HEK293 (cell line): ENCODE data around the gene PRKD3.

ENCODE experiments used
- CTCF ChIA-PET: fragments of 350-600 bp; formaldehyde crosslinking; extraction: SDS; loops from one replicate; lab custom pipeline; 2021; ENCODE audit warnings: antibody characterized with exemption; lab: Yijun Ruan, JAX
- POLR2A ChIA-PET: fragments of 300-600 bp; formaldehyde crosslinking; extraction: SDS; loops from one replicate; lab custom pipeline; 2020; ENCODE audit warnings: antibody characterized with exemption, inconsistent platforms; lab: Yijun Ruan, JAX
- H3K27ac ChIP-seq: fragments of 200-500 bp; sonication (Bioruptor generic); 2 replicates; pipeline ENCODE4 v1.5.1; 2014; ENCODE audit warnings: low read depth, low read length, control low read depth, inconsistent platforms; ENCODE audit errors: extremely low read depth
- H3K36me3 ChIP-seq, 2 experiments: fragments of 200-500 bp in 1 of 2; sonication (Bioruptor generic) in 1 of 2; 1 replicate in 1 of 2; 2 replicates in 1 of 2; pipeline ENCODE4 v1.5.1; 2014 to 2017; ENCODE audit warnings: inconsistent platforms in 2 of 2, low read length in 2 of 2; ENCODE audit not compliant: control insufficient read depth in 2 of 2, insufficient read depth in 1 of 2
- H3K4me1 ChIP-seq: fragments of 200-500 bp; sonication (Bioruptor generic); 2 replicates; pipeline ENCODE4 v1.5.1; 2014; ENCODE audit warnings: mild to moderate bottlenecking, low read length, inconsistent platforms; ENCODE audit not compliant: control insufficient read depth, insufficient read depth
- H3K4me3 ChIP-seq: 2 replicates; pipeline ENCODE4 v1.5.1; 2011; ENCODE audit warnings: low read depth, mild to moderate bottlenecking, control low read depth, low read length, moderate library complexity
- H3K9me3 ChIP-seq: fragments of 200-500 bp; sonication (Bioruptor generic); 2 replicates; pipeline ENCODE4 v1.5.1; 2014; ENCODE audit warnings: low read depth, low read length, inconsistent platforms; ENCODE audit not compliant: control insufficient read depth, insufficient read depth
- IKZF3 ChIP-seq: fragments of 450-650 bp; IDR thresholded peaks from 2 replicates; pipeline ENCODE4 v1.5.0; 2018; ENCODE audit warnings: missing biosample characterization, mild to moderate bottlenecking, missing genetic modification characterization, moderate library complexity
- KLF1 ChIP-seq: fragments of 450-650 bp; formaldehyde crosslinking; IDR thresholded peaks from 2 replicates; pipeline ENCODE4 v1.5.1; 2016; ENCODE audit warnings: missing biosample characterization, missing genetic modification characterization
- MEIS1 ChIP-seq: sonication (generic); formaldehyde crosslinking; IDR thresholded peaks from 2 replicates; pipeline ENCODE4 v1.8.1; 2022; ENCODE audit warnings: missing genetic modification reagents, mild to moderate bottlenecking, borderline replicate concordance
- OSR2 ChIP-seq: fragments of 450-650 bp; formaldehyde crosslinking; IDR thresholded peaks from 2 replicates; pipeline ENCODE4 v1.5.1; 2016; ENCODE audit warnings: missing biosample characterization, missing genetic modification characterization
- PRDM1 ChIP-seq: fragments of 450-650 bp; formaldehyde crosslinking; IDR thresholded peaks from 2 replicates; pipeline ENCODE4; 2016; ENCODE audit warnings: missing biosample characterization, missing genetic modification characterization
- PRDM10 ChIP-seq: fragments of 450-650 bp; formaldehyde crosslinking; IDR thresholded peaks from 2 replicates; pipeline ENCODE4 v1.5.1; 2016; ENCODE audit warnings: missing biosample characterization, missing genetic modification characterization
- SETDB1 ChIP-seq: IDR thresholded peaks from one replicate; pipeline ENCODE4 v1.6.1; 2017; ENCODE audit warnings: mild to moderate bottlenecking, low read length, moderate library complexity, mixed read lengths; ENCODE audit not compliant: insufficient read length
- SP3 ChIP-seq: fragments of 450-650 bp; formaldehyde crosslinking; IDR thresholded peaks from 2 replicates; pipeline ENCODE4 v1.5.1; 2016; ENCODE audit warnings: missing biosample characterization, missing genetic modification characterization
- TRIM28 ChIP-seq: IDR thresholded peaks from 2 replicates; pipeline ENCODE4 v1.6.1; 2011; ENCODE audit warnings: low read length, control low read depth, borderline replicate concordance
- YY2 ChIP-seq: fragments of 450-650 bp; formaldehyde crosslinking; IDR thresholded peaks from 2 replicates; pipeline ENCODE4 v1.5.1; 2016; ENCODE audit warnings: missing biosample characterization, missing genetic modification characterization
- ZBTB1 ChIP-seq: fragments of 450-650 bp; formaldehyde crosslinking; IDR thresholded peaks from 2 replicates; pipeline ENCODE4 v1.5.1; 2016; ENCODE audit warnings: missing biosample characterization, missing genetic modification characterization
- ZBTB17 ChIP-seq: fragments of 450-650 bp; formaldehyde crosslinking; IDR thresholded peaks from 2 replicates; pipeline ENCODE4 v1.5.1; 2016; ENCODE audit warnings: missing biosample characterization, missing genetic modification characterization
- ZBTB6 ChIP-seq: fragments of 450-650 bp; formaldehyde crosslinking; IDR thresholded peaks from 2 replicates; pipeline ENCODE4 v1.5.1; 2017; ENCODE audit warnings: missing biosample characterization, missing genetic modification characterization
- ZNF174 ChIP-seq: fragments of 450-650 bp; formaldehyde crosslinking; IDR thresholded peaks from 2 replicates; pipeline ENCODE4 v1.5.0; 2017; ENCODE audit warnings: missing biosample characterization, mild to moderate bottlenecking, missing genetic modification characterization
- ZNF24 ChIP-seq: fragments of 450-650 bp; formaldehyde crosslinking; IDR thresholded peaks from 2 replicates; pipeline ENCODE4 v1.5.1; 2016; ENCODE audit warnings: missing biosample characterization, missing genetic modification characterization
- ZNF280D ChIP-seq: fragments of 450-650 bp; formaldehyde crosslinking; IDR thresholded peaks from 2 replicates; pipeline ENCODE4 v1.5.1; 2016; ENCODE audit warnings: missing biosample characterization, missing genetic modification characterization
- ZNF311 ChIP-seq: fragments of 450-650 bp; formaldehyde crosslinking; IDR thresholded peaks from 2 replicates; pipeline ENCODE4 v1.5.1; 2017; ENCODE audit warnings: missing biosample characterization, missing genetic modification characterization, borderline replicate concordance
- ZNF366 ChIP-seq: fragments of 450-650 bp; formaldehyde crosslinking; conservative IDR thresholded peaks from 2 replicates; pipeline ENCODE4 v1.5.1; 2016; ENCODE audit warnings: missing biosample characterization, missing genetic modification characterization
- ZNF433 ChIP-seq: fragments of 450-650 bp; formaldehyde crosslinking; IDR thresholded peaks from 2 replicates; pipeline ENCODE4 v1.5.1; 2016; ENCODE audit warnings: missing biosample characterization, missing genetic modification characterization, low read depth
- ZNF624 ChIP-seq: fragments of 450-650 bp; formaldehyde crosslinking; IDR thresholded peaks from 2 replicates; pipeline ENCODE4 v1.5.1; 2017; ENCODE audit warnings: missing biosample characterization, missing genetic modification characterization
- ZNF664 ChIP-seq: fragments of 450-650 bp; formaldehyde crosslinking; IDR thresholded peaks from 2 replicates; pipeline ENCODE4 v1.5.1; 2016; ENCODE audit warnings: missing biosample characterization, missing genetic modification characterization
- ZNF768 ChIP-seq: fragments of 450-650 bp; formaldehyde crosslinking; IDR thresholded peaks from 2 replicates; pipeline ENCODE4 v1.5.1; 2018; ENCODE audit warnings: missing biosample characterization, mild to moderate bottlenecking, missing genetic modification characterization

PRKD3 gene

GRCh38 chr2:37326285-37326684 is 1.7 kb upstream of the PRKD3 start (continued):
- no peak for TF ChIP-seq ZNF280D
- TF ChIP-seq OSR2 (tag by site-specific recombination) = no peak
- TF ChIP-seq IKZF3 = 0 out of 2 replicates have a peak, but pooled peaks have one; percentile 31
- peak; percentile 69 for TF ChIP-seq PRDM10
- TF ChIP-seq SP3 (tag by site-specific recombination) = peak; percentile 22; the same call in 1 of the 2 replicates
- TF ChIP-seq ZNF174 (tag by site-specific recombination) = no peak
- TF ChIP-seq PRDM1 (tag by site-specific recombination) = peak; percentile 78
- no peak for TF ChIP-seq ZNF433 (tag by site-specific recombination)
- no peak for TF ChIP-seq ZNF24
- TF ChIP-seq, all 188 proteins: peak for 6

- TF ChIP-seq ZNF768 (tag by site-specific recombination) (no peak), ZBTB17 (tag by site-specific recombination) (peak; percentile 43), TRIM28 (0 out of 2 replicates have a peak, but pooled peaks have one; percentile 8), PRDM1 (tag by site-specific recombination) (peak; percentile 79), YY2 (tag by site-specific recombination) (no peak), ZNF664 (tag by site-specific recombination) (peak; percentile 34; the same call in 1 of the 2 replicates), ZNF624 (tag by site-specific recombination) (no peak), MEIS1 (no peak), ZBTB1 (tag by site-specific recombination) (no peak), ZBTB6 (peak; percentile 75; the same call in 1 of the 2 replicates), ZNF366 (tag by site-specific recombination) (0 out of 2 replicates have a peak, but pooled peaks have one; percentile 25), ZNF24 (no peak), ZNF311 (tag by site-specific recombination) (no peak), KLF1 (tag by site-specific recombination) (peak; percentile 77), SETDB1 (peak; percentile 54)
- TF ChIP-seq, all 188 proteins: peak for 8
- POLR2A ChIA-PET = interaction anchor here (0.7 to 1.3 kb wide), 3 partner anchors 13 to 94 kb away, joined by 3 to 4 read pairs (median 3); partner anchors contain the start of genes CEBPZ and NDUFAF7
- Histone ChIP-seq H3K27ac (peak overlapping the region; percentile 83; the same call in 1 of the 2 replicates), H3K36me3 (no peaks in the 10 kb centered on the region), H3K9me3 (no peaks in the 10 kb centered on the region), H3K4me1 (peaks cover 9% of the 10 kb centered on the region), H3K4me3 (no peak overlapping the region)
- CTCF ChIA-PET = interaction anchor here (0.7 kb wide), 1 partner anchor 36 kb away, joined by 4 read pairs; no protein-coding TSS in a partner anchor
These were observed 1.0 kb upstream of the PRKD3 start for GRCh38 chr2:37325625-37326071.
